Measurements from ENCODE around the gene CDHR2.

- TF ChIP-seq POLR2A (IDR thresholded peaks at IDR 0.05) (no peak), CTCF (IDR thresholded peaks at IDR 0.05 in 4 of 5, conservative IDR thresholded peaks at IDR 0.05 in 1 of 5) (no peak)
These were observed 20.4 kb upstream of the CDHR2 start for GRCh38 chr5:176528761-176529115.

All from gastrocnemius medialis (tissue), 4 donors.